Activated T-helper 1 cell treated with Interleukin-2 at 50 U/mL for 16 hours (primary cell): ENCODE measurements around the gene RNASE9.
A peak's percentile ranks its signal among the peaks of the same experiment; 100 is the strongest.
"Not testable (repeated sequence)": the region's sequence is repeated elsewhere in the genome, so short reads cannot be mapped to it uniquely, and the experiment has no call there.

Experiments
- DNase-seq: peaks from one replicate; pipeline ENCODE4 v3.0.0-alpha.2; 2020; ENCODE audit warnings: low read depth

RNASE9 gene

DNA sequence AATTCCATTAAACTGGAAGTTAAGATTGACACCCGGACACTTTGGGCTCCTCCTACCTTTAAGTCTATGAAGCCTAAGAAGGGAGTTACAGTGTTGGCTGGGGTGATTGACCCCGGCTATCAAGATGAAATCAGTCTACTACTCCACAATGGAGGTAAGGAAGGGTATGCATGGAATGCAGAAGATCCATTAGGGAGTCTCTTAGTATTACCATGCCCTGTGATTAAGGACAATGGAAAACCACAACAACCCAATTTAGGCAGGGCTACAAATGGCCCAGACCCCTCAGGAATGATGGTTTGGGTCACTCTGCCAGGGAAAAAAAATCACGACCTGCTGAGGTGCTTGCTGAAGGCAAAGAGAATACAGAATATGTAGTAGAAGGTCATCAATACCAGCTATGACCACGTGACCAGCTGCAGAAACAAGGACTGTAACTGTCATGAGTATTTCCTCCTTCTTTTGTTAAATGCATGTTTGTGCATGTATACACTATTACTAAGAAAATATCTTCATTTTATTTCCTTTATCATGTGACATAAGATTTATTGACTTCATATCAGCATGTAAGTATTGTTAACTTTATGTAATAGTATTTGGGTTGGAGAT is 11.6 kb upstream of the RNASE9 start:
- not testable (repeated sequence) for DNase-seq

DNA sequence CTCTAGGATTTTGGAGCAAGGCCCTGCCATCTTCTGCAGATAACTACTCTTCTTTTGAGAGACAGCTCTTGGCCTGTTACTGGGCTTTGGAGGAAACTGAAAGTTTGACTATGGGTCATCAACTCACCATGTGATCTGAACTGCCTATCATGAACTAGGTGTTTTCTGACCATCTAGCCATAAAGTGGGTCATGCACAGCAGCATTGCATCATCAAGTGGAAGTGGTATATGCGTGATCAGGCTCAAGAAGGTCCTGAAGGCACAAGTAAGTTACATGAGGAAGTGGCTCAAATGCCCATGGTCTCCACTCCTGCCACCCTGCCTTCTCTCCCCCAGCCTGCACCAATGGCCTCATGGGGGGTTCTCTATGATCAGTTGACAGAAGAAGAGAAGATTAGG is 9.9 kb upstream of the RNASE9 start:
- DNase-seq: not testable (repeated sequence)

DNA sequence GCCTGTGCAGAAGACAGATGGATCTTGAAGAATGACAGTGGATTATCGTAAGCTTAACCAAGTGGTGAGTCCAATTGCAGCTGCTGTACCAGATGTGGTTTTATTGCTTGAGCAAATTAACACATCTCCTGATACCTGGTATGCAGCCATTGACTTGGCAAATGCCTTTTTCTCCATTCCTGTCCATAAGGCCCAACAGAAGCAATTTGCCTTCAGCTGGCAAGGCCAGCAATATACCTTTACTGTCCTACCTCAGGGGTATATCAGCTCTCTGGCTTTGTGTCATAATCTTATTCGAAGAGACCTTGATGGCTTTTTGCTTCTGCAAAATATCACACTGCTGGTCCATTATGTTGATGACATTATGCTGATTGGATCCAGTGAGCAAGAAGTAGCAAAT is 9.0 kb upstream of the RNASE9 start:
- DNase-seq: not testable (repeated sequence)

DNA sequence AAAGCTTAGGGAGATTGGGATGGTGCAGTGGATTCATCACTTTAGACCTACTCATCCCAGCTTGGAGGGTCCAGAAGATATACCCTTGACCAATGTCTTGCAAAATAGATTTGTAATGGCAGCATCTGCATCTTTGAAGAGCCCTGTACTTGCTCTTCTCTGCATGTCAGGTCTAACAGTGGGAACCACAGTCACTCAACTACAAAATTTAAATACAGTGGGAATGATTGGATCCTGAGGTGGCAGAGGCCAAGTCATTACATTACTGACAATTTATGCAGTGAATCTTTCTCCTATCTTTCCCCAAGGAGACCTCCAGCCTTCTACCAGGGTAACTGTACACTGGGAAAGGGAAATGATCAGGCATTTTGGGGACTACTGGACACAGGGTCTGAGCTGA is 8.2 kb upstream of the RNASE9 start:
- no peak for DNase-seq

- DNase-seq: no peak
These were observed 7.5 kb upstream of the RNASE9 start for GRCh38 chr14:20568393-20568792.

DNA sequence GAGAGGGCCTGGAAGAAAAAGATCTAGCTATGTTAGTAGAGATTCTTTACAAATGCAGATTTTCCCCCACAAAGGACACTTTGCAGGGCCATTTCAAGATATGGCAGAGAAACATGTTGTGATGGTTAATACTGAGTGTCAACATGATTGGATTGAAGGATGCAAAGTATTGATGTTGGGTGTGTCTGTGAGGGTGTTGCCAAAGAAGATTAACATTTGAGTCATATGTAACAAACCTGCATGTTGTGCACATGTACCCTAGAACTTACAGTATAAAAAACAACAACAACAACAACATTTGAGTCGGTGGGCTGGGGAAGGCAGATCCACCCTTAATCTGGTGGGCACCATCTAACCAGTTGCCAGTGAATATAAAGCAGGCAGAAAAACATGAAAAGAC is 6.4 kb upstream of the RNASE9 start:
- not testable (repeated sequence) for DNase-seq

DNA sequence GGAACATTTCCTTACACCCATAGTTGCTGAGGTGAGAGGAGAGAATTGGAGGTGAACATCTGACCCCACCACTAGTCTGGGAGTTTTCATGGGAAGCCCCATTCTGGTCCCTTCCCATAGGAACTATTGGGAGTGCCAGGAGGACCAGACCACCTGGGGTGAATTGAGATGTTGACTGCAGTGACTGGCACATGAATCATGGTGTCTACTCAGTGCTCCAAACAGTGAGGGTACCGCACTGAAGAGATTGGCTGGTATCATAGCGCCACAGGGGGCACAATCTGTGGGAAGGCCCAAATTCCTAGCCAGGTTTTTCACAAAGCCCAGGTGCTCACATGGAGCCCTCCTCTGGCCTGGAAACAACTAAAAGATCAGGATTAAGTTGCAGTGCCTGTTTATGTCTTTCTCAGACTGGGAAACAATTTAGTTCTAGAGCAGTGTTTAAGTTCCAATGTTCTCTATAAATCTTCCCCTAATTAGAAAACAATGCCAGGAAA is 3.7 kb upstream of the RNASE9 start:
- no peak for DNase-seq

DNA sequence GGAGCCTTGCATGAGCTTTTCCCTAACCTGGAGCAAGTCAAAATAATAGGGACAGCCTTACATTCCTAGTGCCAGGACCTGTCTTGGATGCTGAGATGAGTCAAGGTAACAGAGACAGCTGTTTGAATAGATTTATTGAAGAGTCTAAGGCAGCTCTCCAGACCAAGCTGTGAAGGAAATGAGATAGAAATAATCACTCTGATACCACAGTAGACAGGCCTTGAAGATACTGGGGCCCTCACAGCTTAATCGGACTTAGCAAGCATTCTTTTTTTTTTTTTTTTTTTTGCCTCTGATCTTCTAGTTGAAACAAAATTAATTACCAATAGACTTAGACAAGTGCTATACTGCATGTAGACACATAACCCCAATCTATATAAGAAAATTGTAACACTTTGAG is 3.1 kb upstream of the RNASE9 start:
- no peak for DNase-seq

- DNase-seq: no peak
These were observed 1.4 kb downstream of the RNASE9 start for GRCh38 chr14:20559461-20559904.

- DNase-seq: no peak
These were observed 3.7 kb downstream of the RNASE9 start for GRCh38 chr14:20557212-20557542.

- DNase-seq: no peak
These were observed 4.2 kb downstream of the RNASE9 start for GRCh38 chr14:20556500-20557211.

- no peak for DNase-seq
These were observed 5.0 kb downstream of the RNASE9 start for GRCh38 chr14:20555845-20556244.

- DNase-seq: no peak
These were observed 7.8 kb downstream of the RNASE9 start for GRCh38 chr14:20553024-20553423.

DNA sequence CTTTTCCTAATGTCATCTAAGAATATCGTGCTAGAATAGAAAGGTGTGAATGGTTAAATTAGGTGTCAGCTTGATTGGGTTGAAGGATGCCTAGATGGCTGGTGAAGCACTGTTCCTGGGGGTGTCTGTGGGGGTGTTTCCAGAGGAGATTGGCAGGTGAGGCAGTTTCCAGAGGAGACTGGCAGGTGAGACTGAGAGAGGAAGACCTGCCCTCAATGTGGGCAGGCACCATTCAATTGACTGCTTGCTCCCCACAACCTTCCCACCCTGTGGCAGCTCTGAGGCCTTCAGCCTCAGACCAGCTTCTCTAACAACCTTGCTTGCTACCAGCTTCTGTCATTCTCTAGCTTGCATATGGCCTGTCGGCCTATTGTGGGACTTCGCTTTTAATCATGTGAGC is 9.2 kb downstream of the RNASE9 start:
- no peak for DNase-seq

DNA sequence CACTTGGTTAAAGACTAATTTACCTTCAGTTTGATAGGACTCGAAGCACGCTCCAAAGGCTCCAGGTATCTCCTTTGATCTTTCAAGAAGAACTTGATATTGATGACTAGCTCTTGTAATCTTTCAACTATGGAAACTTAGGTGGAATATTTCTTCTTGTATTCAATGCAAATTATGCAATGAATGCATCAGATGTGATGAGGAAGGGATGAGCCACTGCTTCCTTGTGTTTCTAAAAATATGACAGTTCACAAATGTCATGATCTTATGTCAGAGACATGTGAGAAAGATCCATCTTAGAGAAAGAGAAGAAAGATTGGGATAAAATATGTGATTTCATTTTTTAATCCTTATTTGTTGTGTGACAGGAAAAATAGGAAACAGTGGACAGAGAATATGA is 9.9 kb downstream of the RNASE9 start:
- DNase-seq: no peak

GRCh38 chr14:20548414-20549158 is 12.3 kb downstream of the RNASE9 start:
- no peak for DNase-seq

GRCh38 chr14:20546877-20547276 is 14.0 kb downstream of the RNASE9 start:
- DNase-seq: no peak

DNA sequence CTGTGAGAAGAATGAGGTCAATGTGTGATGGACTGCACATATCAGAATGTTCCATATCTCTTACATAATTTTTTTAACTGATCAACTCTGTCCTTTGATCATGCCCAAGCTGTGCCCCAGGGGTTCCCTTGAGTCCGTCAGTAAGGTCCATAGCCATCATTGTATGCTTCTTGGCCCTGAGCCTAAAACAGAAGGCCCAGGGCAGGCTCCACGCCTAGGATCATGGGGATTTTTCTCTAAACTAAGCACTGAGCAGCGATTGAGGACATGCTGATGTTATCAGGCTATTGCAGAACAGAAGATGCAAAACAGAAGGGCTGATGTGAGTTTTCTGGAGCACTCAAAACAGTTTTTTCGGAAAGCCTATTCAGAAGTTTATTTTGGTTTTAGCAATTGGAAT is 20.9 kb downstream of the RNASE9 start:
- no peak for DNase-seq

- DNase-seq: peak; percentile 48
These were observed 29.9 kb downstream of the RNASE9 start for GRCh38 chr14:20530771-20531571.

DNA sequence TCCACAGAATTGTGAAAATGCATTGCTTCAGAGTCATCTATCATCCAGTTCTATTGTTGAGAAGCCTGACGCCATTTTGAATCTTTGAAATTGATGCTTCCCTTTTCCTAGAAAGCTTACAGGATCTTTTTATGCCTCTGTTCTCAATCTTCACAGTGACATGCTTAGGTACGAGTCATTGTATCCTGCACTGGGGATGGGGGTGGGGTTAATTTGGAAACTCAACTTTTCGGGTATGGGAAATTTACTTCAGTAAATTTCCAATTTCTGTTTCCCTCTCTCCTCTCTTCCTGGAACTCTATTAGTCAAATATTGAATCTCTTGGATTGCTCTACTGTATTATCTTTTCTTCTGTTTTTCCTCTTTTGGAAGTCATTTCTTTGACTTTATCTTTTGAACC is 31.0 kb downstream of the RNASE9 start:
- DNase-seq: no peak

GRCh38 chr14:20524027-20524426 is 36.8 kb downstream of the RNASE9 start:
- DNase-seq: no peak

DNA sequence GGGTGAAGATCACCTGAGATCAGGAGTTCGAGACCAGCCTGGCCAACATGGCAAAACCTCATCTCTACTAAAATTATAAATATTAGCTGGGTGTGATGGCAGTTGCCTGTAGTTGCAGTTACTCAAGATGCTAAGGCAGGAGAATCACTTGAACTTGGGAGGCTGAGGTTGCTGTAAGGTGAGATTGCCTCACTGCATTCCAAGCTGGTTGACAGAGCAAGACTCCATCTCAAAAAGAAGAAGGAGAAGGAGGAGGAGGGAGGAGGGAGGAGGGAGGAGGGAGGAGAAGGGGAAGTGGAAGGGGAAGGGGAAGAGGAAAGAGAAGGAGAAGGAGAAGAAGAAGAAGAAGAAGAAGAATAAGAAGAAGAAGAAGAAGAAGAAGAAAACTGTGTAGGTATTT is 38.5 kb downstream of the RNASE9 start:
- DNase-seq: no peak
